Right cardiac atrium (tissue), 5 donors: ENCODE measurements around the gene HRCT1. TPM values are rescaled to one million over a fixed set of nuclear protein-coding genes. Genes with fewer than 3 reads are reported as not detected.
"Not testable (repeated sequence)": the region's sequence is repeated elsewhere in the genome, so short reads cannot be mapped to it uniquely, and the experiment has no call there.

Experiments used
- ATAC-seq, 2 donors: fragments of 200-7000 bp; cut with Tn5 transposase; one replicate each; pipeline versions ENCODE4 v1.8.0 to v1.9.1; 2020; ENCODE audit warnings: moderate library complexity in 2 of 2, mild to moderate bottlenecking in 1 of 2
- DNase-seq, 3 donors: peaks; one replicate each; pipeline ENCODE4 v3.0.0-alpha.2; 2020
- H3K27ac ChIP-seq: one replicate; pipeline ENCODE4 v1.5.1; 2013; ENCODE audit warnings: mild to moderate bottlenecking, low read length, control low read depth, moderate library complexity
- H3K27me3 ChIP-seq: one replicate; pipeline ENCODE4 v1.6.1; 2013; ENCODE audit not compliant: control insufficient read depth, insufficient read depth
- H3K4me1 ChIP-seq: one replicate; pipeline ENCODE4 v1.6.1; 2013; ENCODE audit warnings: low read length; ENCODE audit not compliant: control insufficient read depth, insufficient read depth
- H3K4me3 ChIP-seq: one replicate; pipeline ENCODE4 v1.5.1; 2013; ENCODE audit warnings: low read length, control low read depth
- H3K9me3 ChIP-seq: one replicate; pipeline ENCODE4 v1.6.1; 2013; ENCODE audit warnings: low read length; ENCODE audit not compliant: control insufficient read depth
- WGBS: extraction: QIAGEN DNeasy Blood & Tissue Kit; methylation state at CpG from one replicate; pipeline ENCODE4 v1.1.7; 2013; 5-methylcytosine and 5-hydroxymethylcytosine counted together
- intact Hi-C, 4 donors: fragments of 100-400 bp; cut with DNase I; formaldehyde crosslinking; loops; one replicate each; pipeline versions ENCODE4 v1.11.0 to v1.14.0; 2022 to 2023
- polyA plus RNA-seq: library from polyadenylated mRNA; stranded (reverse); fragments of 200-250 nt; gene quantifications from one replicate; pipeline ENCODE4 v1.2.3, GENCODE V29; 2013
- total RNA-seq, 4 donors: library from RNA; stranded (reverse); fragmentation: NEBNext Ultra II Directional; extraction: Animal tissue kit (Norgen Biotek cat#: 25700); gene quantifications; one replicate each; pipeline ENCODE4 v1.2.1, GENCODE V29; 2021
- donor health status: healthy with polysubstance abuse.
- donor health status: DM: no; HTN: yes; CAD: no.
- donor health status: DM: no; HTN: no; CAD: no.
- donor health status: DM: no; HTN: yes; CAD: no; lungs with severe emphysema.
- donor health status: DM: yes; HTN: yes; CAD: no.

HRCT1 gene
- total and polyA plus RNA-seq, 5 donors = 2.0 to 5.9 (median 4.5) TPM

- Histone ChIP-seq H3K4me1 (no peaks in the 10 kb centered on the region), H3K27ac (no peak overlapping the region), H3K27me3 (no peaks in the 10 kb centered on the region), H3K4me3 (no peak overlapping the region), H3K9me3 (no peaks in the 10 kb centered on the region)
- no peak for DNase-seq
- 98% methylated on average over 2 of the region's 2 CpGs for WGBS
- ATAC-seq = no peak
- intact Hi-C loops = no loop called here
Observed at GRCh38 chr9:35896570-35896969, 9.4 kb upstream of the HRCT1 start.

- ATAC-seq, H3K27me3 ChIP-seq, H3K9me3 ChIP-seq, H3K4me3 ChIP-seq, DNase-seq, H3K4me1 ChIP-seq, intact Hi-C loops, H3K27ac ChIP-seq: not testable (repeated sequence)
- 86% methylated on average over 7 of the region's 7 CpGs for WGBS
Observed at GRCh38 chr9:35897376-35898099, 8.5 kb upstream of the HRCT1 start.

GRCh38 chr9:35898337-35898736 lies 7.7 kb upstream of the HRCT1 start:
- no peak for ATAC-seq
- intact Hi-C loops = no loop called here

DNA sequence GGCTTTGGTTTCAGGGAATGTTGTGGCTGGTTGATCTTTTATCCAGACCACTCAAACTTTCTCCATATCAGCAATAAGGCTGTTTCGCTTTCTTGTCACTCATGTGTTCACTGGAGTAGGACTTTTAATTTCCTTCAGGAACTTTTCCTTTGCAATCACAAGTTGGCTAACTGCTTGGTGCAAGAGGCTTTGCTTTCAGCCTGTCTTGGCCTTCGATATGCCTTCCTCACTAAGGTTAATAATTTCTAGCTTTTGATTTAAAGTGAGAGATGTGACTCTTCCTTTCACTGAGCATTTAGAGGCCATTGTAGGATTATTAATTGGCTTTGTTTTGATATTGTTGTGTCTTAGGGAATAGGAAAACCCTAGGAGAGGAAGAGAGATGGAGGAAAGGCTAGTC lies 7.0 kb upstream of the HRCT1 start:
- H3K27me3 ChIP-seq = no peaks in the 10 kb centered on the region
- H3K4me1 ChIP-seq = no peaks in the 10 kb centered on the region
- H3K27ac ChIP-seq = no peak overlapping the region
- H3K4me3 ChIP-seq = no peak overlapping the region
- DNase-seq = no peak
- H3K9me3 ChIP-seq = no peaks in the 10 kb centered on the region
- 81% methylated on average over 2 of the region's 2 CpGs for WGBS
- ATAC-seq = no peak
- intact Hi-C loops = no loop called here

More at GRCh38 chr9:35898337-35898736, 7.7 kb upstream of the HRCT1 start:
- no peak overlapping the region for H3K4me3 ChIP-seq
- DNase-seq = no peak
- H3K27me3 ChIP-seq = no peaks in the 10 kb centered on the region
- no peak overlapping the region for H3K27ac ChIP-seq
- no peaks in the 10 kb centered on the region for H3K9me3 ChIP-seq
- no peaks in the 10 kb centered on the region for H3K4me1 ChIP-seq

DNA sequence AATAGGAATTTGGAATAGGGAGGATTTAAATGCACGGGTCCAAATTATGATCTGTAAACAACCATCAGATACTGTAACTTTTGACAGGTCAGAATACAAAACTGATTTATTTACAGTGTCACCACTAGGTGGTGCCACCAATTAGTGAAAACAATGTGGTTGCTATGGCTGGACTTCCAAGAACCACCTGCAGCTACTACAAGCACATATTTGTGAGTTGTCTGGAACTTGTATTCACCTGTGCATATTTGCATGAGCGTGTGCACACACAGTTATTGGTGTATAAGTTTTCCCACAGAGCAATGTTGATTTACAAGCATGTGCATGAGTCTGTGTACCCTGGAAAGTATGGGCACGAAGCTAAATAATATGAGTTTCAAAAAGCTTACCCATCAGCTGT lies 3.0 kb upstream of the HRCT1 start:
- WGBS = 34% methylated on average over 3 of the region's 3 CpGs
- intact Hi-C loops = loop anchor here in 3 of 4 donors (2.0 to 10.0 kb wide), 3 partner anchors 39 to 122 kb away; no protein-coding TSS in a partner anchor
- no peak for DNase-seq

DNA sequence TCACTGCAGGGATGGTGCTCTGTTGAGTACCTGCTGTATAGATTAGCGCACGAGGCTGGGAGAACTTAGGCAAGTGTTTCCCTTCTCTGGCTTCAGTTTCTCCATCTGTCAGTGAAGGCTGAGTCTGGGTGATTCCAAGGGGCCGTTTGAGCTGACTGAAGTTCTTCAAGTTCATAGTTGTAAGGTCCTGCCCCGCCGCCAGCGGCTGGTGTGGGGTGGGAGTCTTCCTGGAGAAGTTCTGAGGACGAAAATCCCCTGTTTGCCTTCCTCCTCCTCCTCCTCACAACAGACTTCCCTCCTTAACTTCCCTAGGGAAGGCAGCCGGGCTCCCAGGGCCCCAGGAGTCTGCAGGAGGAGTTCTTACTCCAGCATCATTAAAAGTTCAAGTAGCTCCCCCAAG lies 1.7 kb upstream of the HRCT1 start:
- no peaks in the 10 kb centered on the region for H3K27me3 ChIP-seq
- intact Hi-C loops = loop anchor here in 2 of 4 donors (5.0 to 10.0 kb wide), 2 partner anchors 38 to 120 kb away; no protein-coding TSS in a partner anchor
- peak overlapping the region; percentile 0 for H3K27ac ChIP-seq
- DNase-seq (peak in 1 of 3 donors; percentile 51), ATAC-seq (no peak)
- 59% methylated on average over 8 of the region's 8 CpGs for WGBS
- peaks cover 34% of the 10 kb centered on the region for H3K4me1 ChIP-seq
- no peaks in the 10 kb centered on the region for H3K9me3 ChIP-seq
- H3K4me3 ChIP-seq = no peak overlapping the region

More for the DNA sequence above, 3.0 kb upstream of the HRCT1 start:
- H3K27ac ChIP-seq = no peak overlapping the region
- no peak overlapping the region for H3K4me3 ChIP-seq
- no peaks in the 10 kb centered on the region for H3K9me3 ChIP-seq
- no peaks in the 10 kb centered on the region for H3K27me3 ChIP-seq
- ATAC-seq = no peak
- H3K4me1 ChIP-seq = peaks cover 23% of the 10 kb centered on the region

DNA sequence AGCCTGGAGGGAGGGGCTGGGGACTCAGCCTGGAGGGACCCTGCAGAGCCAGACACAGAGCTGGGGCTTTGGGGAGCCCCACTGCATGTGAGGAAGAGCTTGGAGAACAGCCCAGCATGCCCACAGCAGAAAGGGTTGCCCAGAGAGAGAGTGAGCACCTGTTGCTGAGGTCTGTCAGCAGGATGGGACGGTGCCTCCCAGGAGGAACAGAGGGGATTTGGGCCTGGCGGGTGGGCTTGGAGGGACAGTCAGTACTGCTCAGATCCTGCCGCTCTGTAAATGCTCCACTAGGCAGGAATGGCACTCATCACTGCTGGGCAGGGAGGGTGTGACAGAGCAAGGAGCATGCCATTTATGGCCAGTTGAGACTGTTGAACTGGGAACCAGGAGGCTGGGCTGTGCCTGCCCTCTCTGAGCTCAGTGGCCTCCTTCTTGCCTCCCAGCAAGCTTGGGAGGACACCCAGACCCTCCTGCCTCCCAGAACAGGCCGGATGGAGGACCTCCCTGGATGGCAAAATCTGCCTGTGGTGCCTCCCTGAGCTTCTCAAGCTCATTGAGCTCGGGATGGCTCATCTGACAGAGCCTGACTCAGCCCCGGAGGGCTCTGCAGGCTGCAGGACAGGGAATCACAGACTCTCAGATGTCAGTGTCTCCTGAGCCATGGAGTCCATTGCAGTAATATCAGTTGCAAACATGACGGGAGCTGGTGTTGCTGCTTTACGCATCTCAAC lies 786 bp upstream of the HRCT1 start:
- peaks cover 34% of the 10 kb centered on the region for H3K4me1 ChIP-seq
- ATAC-seq = no peak
- no peaks in the 10 kb centered on the region for H3K9me3 ChIP-seq
- peak overlapping the region; percentile 95 for H3K27ac ChIP-seq
- DNase-seq = peak in 1 of 3 donors; percentile 31
- intact Hi-C loops = loop anchor here in 2 of 4 donors (5.0 to 10.0 kb wide), 2 partner anchors 42 to 120 kb away; no protein-coding TSS in a partner anchor
- 69% methylated on average over 8 of the region's 8 CpGs for WGBS
- H3K4me3 ChIP-seq = no peak overlapping the region
- H3K27me3 ChIP-seq = no peaks in the 10 kb centered on the region

- no peaks in the 10 kb centered on the region for H3K27me3 ChIP-seq
- peak overlapping the region; percentile 97 for H3K27ac ChIP-seq
- H3K4me1 ChIP-seq = peaks cover 34% of the 10 kb centered on the region
- ATAC-seq (peak; percentile 61 to 74), DNase-seq (peak; percentile 82 to 90 (median 88))
- no peaks in the 10 kb centered on the region for H3K9me3 ChIP-seq
- no peak overlapping the region for H3K4me3 ChIP-seq
- WGBS = 25% methylated on average over 14 of the region's 14 CpGs
- intact Hi-C loops = loop anchor here in 2 of 4 donors (5.0 to 10.0 kb wide), 2 partner anchors 40 to 118 kb away; no protein-coding TSS in a partner anchor
Observed at GRCh38 chr9:35906923-35907699, 1.1 kb downstream of the HRCT1 start.

DNA sequence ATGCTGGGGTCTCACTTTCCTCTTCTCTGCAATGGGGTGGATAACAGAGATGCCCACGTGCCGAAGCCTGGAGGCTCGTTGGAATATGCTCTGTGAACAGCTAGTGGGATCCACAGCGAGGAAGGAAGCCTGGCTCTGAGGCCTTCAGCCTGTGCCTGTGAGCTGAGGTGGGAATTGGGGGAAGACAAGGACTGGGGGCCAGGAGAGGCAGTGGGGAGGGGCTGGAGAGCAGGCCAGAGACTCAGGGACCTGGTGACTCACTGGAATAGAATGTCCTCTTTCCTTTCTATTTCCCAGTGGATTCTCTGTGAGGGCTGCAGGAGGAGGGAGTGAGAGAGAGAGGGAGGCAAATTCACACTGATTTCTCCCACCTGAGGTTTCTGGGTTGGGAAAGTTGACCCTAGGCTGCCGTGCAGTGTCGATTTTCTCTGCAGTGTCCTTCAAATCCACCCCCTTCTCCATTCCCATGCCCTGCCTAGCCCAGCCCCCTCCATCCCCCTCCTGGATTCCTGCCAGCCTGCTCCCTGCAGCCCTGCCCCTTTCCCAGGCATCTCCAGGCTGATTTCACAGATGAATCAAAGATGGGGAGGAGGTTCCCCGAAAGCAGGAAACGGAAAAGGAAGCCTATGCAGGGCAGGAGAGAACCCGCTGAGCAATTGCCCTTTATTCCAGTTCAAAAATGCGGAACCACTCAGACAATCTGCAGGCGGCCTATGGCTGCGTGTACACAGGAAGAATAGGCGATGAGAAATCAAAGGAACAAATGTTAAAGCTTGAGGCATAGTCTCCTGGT lies 1.9 kb downstream of the HRCT1 start:
- intact Hi-C loops = loop anchor here in 2 of 4 donors (5.0 to 10.0 kb wide), 2 partner anchors 39 to 117 kb away; no protein-coding TSS in a partner anchor
- 30% methylated on average over 13 of the region's 13 CpGs for WGBS
- H3K27ac ChIP-seq = peak overlapping the region; percentile 97
- no peaks in the 10 kb centered on the region for H3K9me3 ChIP-seq
- peak; percentile 62 to 67 for ATAC-seq
- no peaks in the 10 kb centered on the region for H3K27me3 ChIP-seq
- H3K4me1 ChIP-seq = peaks cover 34% of the 10 kb centered on the region
- H3K4me3 ChIP-seq = no peak overlapping the region
- peak; percentile 82 to 91 (median 91) for DNase-seq
